Measurements from ENCODE around the gene ERLEC1. TPM values are rescaled to one million over a fixed set of nuclear protein-coding genes. Genes with fewer than 3 reads are reported as not detected.

Gene ERLEC1
- total RNA-seq, 1 experiment from 2014 or later, result 76.3 TPM

Other genes with a start within 250 kb of the ERLEC1 start
- gene CHAC2, start 19.2 kb upstream of the ERLEC1 start, total RNA-seq (2014; rRNA removed; shearing (Covaris generic)), result 22.5 and 30.9 TPM in 2 replicates
- gene ASB3, start 91 bp upstream of the ERLEC1 start, total RNA-seq (2014; rRNA removed; shearing (Covaris generic)), result 22.1 and 33.1 TPM in 2 replicates
- gene GPR75, start 72.9 kb downstream of the ERLEC1 start, total RNA-seq (2014; rRNA removed; shearing (Covaris generic)), result 0.81 and 1.3 TPM in 2 replicates
- 36.1 and 41.1 TPM in 2 replicates for gene PSME4, start 183.9 kb downstream of the ERLEC1 start, total RNA-seq (2014; rRNA removed; shearing (Covaris generic))

All from A172 (cell line).